Thyroid gland (tissue), 4 donors: Measurements from ENCODE around the gene HMX3.

Source experiments
- CTCF ChIP-seq, 6 experiments: fragments of 200-600 bp in 3 of 6; fragments of 450-650 bp in 3 of 6; sonication (generic) in 3 of 6; IDR thresholded peaks; one replicate each; pipeline ENCODE4 v1.5.1; 2016 to 2019; ENCODE audit warnings: antibody characterized with exemption in 6 of 6, mild to moderate bottlenecking in 2 of 6, inconsistent platforms in 1 of 6, moderate library complexity in 1 of 6
- POLR2A ChIP-seq, 2 donors: fragments of 450-650 bp; IDR thresholded peaks; one replicate each; pipeline ENCODE4 v1.6.1; 2017; ENCODE audit warnings: antibody characterized with exemption in 2 of 2, mild to moderate bottlenecking in 2 of 2, moderate library complexity in 1 of 2

- TF ChIP-seq CTCF (IDR thresholded peaks at IDR 0.05) (no peak), POLR2A (IDR thresholded peaks at IDR 0.05) (no peak)
Observed at GRCh38 chr10:123180101-123181090, 44.6 kb downstream of the HMX3 start.
